SW 1271 (cell line): ENCODE data around the gene ENOSF1.
"Not testable (repeated sequence)": the region's sequence is repeated elsewhere in the genome, so short reads cannot be mapped to it uniquely, and the experiment has no call there.

ENCODE experiments used
- DNase-seq, 2 experiments: peaks; one replicate each; lab custom pipeline; 2025; lab: John Stamatoyannopoulos, UW

Gene ENOSF1

GRCh38 chr18:708096-708495 is 4.3 kb downstream of the ENOSF1 start:
- no peak for DNase-seq

DNA sequence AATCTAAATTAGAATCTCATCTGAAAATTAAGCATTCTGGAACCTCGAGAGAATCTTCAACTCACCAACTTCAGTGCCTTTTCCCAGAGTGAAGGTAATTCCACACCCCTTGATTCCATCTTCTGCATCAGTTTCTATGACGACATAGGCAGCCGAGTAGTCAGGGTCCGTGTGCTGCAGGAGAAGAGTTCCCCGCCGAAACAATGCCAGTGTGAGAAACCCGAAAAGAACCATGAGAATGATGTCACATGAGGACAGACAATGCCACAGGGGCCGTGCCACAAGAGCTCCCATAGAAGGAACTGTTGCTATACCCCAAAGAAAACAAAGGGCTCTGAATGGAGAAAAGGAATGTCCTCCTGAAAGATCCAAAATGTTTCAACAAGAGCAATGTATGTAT is 6.0 kb downstream of the ENOSF1 start:
- DNase-seq = no peak

DNA sequence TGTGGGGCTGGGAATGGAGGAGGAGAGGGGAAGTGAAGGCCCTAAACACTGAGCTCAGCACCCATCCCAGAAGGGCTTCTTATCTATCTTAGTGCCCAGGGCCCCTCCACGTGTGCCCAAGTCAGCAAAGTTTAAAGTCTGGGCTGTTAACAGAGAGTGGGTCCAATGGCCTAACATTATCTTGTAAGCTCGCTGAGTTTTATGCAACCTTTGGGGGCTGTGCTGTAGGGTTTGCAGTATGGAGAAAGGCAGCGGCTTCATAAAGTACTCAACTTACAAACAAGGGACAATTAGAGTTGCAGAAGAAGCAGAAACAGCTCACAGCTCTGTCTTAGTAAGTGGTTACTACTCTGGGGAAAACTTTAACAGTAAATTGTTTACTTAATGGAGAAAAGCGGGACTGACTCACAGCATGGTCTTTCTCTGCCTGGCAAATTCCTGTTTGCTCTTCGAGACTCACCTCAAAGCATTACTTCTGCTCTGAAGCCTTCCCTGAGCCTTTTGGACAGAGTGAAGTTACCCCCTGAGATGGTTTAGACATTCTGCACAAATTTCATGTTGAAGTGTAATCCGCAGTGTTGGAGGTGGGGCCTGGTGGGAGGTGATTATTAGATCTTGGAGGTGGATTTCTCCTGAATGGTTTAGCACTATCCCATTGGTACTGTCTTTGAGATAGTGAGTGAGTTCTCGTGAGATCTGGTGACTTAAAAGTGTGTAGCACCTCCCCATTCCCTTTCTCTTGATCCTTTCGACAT is 9.0 kb downstream of the ENOSF1 start:
- DNase-seq = no peak

DNA sequence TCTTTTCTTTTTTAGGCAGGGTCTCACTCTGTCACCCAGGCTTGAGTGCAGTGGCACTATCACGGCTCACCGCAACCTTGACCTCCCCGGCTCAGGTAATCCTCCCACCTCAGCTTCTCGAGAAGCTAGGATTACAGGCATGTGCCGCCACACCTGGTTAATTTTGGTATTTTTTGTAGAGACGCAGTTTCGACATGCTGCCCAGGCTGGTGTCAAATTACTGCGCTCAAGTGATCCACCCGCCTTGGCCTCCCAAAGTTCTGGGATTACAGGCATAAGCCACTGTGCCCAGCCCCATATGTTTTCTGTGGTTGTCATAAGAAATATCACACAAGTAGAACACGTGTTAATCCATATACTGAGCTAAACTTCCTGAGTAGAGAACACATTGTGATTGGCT is 14.6 kb downstream of the ENOSF1 start:
- no peak for DNase-seq

- no peak for DNase-seq
Observed at GRCh38 chr18:697012-697411, 15.4 kb downstream of the ENOSF1 start.

DNA sequence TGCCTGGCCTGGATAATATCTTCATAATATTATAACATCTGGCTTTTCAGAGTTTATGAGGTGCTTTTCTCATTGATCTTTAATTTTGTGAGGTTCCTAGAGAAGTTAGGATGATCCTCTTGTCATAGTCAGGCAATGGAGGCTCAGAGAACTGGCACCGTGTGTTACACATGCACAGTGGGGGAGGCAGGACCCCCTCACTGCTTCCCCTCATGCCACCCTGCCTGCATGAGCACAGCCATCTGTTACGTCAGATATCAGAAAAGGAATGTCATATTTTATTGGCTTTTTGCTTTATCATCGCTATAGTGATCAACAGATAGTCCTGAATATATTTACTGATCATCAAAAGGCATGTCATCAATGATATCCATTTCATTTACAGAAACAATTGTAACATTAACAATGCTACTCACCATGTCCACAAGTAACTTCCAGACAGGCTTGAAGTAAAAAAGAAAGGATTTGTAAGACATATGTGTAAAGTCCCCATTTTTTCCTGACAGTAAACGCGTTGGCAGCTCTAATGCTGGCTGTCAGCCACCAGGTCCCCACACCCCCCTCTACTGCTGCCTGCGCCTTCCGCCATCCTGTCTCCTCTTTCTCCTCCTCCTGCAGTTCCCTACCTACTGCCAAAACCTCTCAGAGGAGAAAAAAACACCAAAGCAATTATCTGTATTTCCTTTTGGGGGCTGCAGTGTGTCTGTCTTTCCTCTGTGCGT is 18.8 kb downstream of the ENOSF1 start:
- no peak for DNase-seq

DNA sequence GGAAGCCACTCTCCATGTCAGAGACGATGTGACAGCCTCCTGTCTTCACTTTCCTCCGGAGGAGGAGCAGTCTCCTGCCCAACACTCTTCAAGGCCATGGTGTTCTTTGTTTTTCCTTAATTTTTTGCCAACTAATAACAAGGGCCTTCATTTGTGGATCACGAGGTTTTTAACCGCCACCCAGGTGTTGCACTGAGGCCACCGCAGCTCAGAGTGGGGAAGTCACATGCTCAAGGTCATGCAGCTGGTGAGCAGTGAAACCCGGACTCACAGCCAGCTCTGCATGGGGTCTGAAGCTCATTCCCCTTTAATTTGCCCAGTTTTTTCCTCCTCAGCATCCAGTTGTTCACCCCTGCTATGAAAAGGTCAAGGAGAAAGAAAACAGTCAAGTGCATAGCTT is 19.6 kb downstream of the ENOSF1 start:
- DNase-seq = no peak

DNA sequence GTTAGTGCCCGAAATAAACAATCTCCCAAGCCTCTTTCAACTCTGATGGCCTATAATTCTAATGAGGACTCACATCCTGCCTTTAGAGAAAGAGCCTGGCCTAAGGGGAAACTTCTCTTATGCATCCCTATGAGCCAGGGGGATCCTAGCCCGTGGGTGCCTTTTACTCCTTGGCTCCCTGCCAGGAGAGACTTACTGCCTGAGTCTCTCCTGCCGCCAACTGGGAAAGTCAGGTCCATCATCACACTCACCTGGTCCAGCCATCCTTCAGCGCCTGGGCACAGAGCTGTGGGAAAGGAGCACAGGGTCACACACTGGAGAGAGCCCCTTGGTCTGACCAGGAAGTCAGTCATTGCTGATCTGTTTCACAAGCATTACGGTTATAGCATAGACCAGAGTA is 24.1 kb downstream of the ENOSF1 start:
- DNase-seq = no peak

DNA sequence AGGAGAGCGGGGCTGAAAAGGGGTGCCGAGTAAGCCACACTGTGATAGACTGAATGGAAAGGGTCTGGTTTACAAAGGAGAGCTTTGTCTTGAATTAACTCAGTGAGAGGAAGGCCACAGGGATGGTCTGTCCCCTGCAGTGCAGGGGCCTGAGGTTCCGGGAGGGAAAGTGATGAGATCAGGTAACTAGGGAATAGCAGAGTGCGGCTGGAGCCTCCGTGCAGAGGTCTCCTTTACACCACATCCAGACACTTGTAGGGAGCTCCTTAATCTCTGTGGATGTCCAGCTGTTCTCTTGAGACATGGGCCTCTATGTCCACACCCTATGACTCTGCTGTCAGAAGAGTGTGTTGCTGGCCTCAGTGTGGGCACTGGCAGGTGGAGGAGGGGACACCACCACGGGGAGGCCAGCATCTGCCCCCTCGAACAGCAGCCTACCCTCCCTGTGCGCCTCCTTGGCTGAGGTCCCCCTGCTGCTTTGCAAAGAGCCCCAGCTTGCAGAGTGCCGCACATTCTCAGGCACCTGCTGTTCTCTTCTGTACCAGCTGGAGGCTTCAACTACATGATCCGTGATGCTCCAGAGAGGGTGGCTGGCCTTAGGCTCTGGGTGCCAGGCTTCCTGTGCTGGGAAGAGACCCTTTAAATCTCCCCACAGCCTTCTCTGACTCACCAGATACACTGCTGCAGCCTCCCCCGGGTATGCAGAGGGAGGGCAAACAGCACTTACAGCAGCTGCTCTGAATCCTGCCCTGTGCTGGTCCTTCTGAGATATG is 25.9 kb downstream of the ENOSF1 start:
- DNase-seq = no peak

DNA sequence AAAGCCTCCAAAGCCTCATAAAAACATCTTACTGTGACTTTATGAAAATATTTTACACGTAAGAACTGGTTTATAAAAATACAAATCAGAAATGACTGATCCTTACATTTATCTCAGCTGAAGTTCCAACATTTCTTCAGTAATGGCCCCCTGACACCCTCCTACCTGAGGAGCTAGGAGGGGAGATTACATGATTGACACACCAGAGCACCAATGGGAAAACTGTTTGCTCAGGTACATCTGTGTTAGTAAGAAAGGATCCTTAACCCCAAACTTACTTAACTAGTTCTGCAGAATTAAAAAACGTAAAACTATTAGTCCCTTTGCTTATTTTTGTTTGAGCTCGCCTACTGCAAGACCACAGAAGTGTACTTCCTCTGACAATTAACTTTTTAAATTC is 27.0 kb downstream of the ENOSF1 start:
- DNase-seq = no peak

GRCh38 chr18:683531-683930 is 28.9 kb downstream of the ENOSF1 start:
- DNase-seq = no peak

GRCh38 chr18:682833-683232 is 29.6 kb downstream of the ENOSF1 start:
- no peak for DNase-seq

DNA sequence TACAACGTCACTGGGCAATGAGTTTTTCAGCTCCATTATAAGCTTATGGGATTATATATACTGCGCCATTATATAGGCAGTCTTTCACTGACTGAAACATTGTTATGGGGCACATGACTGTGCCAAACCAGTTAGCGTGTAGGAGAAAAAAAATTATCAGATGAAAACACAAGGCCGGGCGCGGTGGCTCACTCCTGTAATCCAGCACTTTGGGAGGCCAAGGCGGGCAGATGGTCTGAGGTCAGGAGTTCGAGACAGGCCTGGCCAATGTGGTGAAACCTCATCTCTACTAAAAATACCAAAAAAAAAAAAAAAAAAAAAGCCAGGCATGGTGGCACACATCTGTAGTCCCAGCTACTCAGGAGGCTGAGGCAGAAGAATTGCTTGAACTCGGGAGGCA is 30.0 kb downstream of the ENOSF1 start:
- DNase-seq = not testable (repeated sequence)

GRCh38 chr18:681985-682384 is 30.4 kb downstream of the ENOSF1 start:
- DNase-seq = no peak

- no peak for DNase-seq
Observed at GRCh38 chr18:680392-680791, 32.0 kb downstream of the ENOSF1 start.

DNA sequence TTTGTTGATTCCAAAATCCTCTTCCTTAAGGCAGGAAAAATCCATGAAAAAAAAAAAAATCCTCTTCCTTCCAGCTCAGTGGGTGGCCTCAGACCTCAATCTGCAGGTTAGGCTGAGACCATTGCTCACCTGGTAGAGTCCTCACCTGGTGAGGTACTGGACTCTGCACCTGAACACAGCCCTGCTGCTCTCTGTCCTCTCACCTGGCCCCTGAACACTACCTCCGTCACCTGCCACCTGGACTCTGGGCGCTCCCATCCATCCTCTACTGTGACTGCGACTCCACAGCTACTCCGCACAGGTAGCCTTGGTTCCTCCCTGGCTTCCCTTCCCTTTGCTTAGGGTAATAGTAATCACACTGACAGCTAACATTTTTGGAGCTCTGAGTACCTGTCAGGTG is 32.9 kb downstream of the ENOSF1 start:
- DNase-seq = no peak

- no peak for DNase-seq
Observed at GRCh38 chr18:678482-679182, 33.8 kb downstream of the ENOSF1 start.

DNA sequence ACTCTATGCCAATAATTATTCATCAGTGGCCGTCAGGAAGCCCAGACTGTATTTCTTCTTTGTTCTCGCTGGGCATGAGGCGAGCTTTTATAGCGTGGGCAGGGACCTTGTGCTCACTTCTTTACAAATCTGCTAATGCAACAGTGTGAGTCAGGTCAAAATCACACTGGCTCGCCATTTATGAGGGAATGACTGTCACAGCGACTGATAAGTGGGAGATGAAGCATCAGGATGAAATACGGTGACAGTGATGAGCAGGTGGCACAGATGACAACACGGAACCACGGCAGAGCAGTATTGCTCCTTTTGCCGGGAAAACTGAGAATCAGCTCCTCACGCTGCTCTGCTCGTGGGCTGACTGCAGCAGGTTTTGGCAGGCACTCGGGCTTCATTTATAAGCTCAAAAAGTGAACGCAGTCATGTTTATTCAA is 34.5 kb downstream of the ENOSF1 start:
- no peak for DNase-seq

DNA sequence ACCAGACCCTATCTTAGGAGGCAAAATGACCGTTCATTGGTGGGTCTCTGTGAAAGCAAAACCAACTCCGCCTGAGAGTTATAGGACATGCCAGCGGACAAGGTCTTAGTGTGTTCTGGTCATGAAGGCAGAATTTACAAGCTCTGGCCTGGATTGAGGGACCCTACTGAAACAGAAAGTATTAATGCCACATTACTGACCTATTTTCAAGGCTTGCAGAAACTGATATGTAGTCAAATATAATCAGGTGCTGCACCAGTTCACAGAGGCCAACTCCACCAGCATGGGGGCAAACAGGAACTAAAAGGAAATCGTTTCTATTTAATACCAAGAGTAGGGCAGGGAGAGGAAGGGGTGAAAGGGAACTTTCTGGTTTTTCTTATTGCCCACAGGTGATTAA is 35.3 kb downstream of the ENOSF1 start:
- DNase-seq = no peak

DNA sequence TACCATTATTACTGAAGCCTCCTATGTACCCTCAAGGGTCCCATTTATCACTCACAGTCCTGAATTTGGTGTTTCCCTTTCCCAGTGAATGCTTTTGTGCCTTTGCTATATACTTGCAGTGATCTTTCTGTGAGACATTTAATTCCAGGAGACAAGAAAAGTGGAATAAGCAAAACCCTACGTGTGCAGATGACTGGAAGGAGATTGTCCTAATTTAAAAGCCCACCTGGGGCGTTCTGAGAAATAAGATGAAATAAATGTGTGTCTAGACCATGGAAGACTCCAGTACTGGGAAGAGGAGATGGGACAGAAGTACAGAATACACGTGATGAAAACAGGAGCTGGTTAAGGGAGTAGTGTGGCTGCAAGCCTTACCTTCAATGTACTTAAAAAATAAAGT is 35.7 kb downstream of the ENOSF1 start:
- no peak for DNase-seq

GRCh38 chr18:676069-676468 is 36.4 kb downstream of the ENOSF1 start:
- no peak for DNase-seq

GRCh38 chr18:675307-675706 is 37.1 kb downstream of the ENOSF1 start:
- DNase-seq = no peak
